COR-L47 (cell line): ENCODE results near the gene ALKBH1.
"Not testable (repeated sequence)": the region's sequence is repeated elsewhere in the genome, so short reads cannot be mapped to it uniquely, and the experiment has no call there.

ENCODE experiments used
- DNase-seq: peaks from one replicate; lab custom pipeline; 2025; lab: John Stamatoyannopoulos, UW

The ALKBH1 gene, protein sequence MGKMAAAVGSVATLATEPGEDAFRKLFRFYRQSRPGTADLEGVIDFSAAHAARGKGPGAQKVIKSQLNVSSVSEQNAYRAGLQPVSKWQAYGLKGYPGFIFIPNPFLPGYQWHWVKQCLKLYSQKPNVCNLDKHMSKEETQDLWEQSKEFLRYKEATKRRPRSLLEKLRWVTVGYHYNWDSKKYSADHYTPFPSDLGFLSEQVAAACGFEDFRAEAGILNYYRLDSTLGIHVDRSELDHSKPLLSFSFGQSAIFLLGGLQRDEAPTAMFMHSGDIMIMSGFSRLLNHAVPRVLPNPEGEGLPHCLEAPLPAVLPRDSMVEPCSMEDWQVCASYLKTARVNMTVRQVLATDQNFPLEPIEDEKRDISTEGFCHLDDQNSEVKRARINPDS

DNA sequence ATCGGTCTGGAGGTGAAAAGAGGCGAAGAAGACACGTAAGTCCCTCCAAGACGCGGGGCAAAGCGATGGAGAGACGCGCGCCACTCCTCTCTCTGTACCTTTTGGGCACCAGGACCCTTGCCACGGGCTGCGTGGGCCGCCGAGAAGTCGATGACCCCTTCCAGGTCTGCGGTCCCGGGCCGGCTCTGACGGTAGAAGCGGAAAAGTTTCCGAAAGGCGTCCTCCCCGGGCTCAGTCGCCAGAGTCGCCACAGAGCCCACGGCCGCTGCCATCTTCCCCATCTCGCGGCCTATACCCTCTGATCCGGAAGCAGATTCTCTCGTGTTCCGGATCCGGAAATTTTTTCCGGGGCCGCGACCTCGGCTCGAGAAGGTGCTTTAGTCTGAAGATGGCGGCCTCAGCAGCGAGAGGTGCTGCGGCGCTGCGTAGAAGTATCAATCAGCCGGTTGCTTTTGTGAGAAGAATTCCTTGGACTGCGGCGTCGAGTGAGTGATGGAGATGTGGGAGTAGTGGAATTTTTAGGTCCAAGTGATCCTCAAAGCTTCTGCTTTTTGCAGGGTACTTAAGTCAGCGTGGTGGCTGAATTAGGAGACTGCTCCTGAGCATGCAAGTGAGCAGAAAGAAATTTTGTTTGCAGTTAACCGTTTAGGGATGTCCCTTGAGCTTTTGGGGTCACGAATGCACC is at the start of gene ALKBH1, which contains the start of gene SLIRP:
TSS of gene ALKBH1 (minus strand) at position 300 of the 685 bp plus-strand sequence. CDS start at position 281, 19 bp downstream.
TSS of gene SLIRP (plus strand) at position 380 of the 685 bp plus-strand sequence. CDS start at position 389, 9 bp downstream.
- peak; percentile 76 for DNase-seq

DNA sequence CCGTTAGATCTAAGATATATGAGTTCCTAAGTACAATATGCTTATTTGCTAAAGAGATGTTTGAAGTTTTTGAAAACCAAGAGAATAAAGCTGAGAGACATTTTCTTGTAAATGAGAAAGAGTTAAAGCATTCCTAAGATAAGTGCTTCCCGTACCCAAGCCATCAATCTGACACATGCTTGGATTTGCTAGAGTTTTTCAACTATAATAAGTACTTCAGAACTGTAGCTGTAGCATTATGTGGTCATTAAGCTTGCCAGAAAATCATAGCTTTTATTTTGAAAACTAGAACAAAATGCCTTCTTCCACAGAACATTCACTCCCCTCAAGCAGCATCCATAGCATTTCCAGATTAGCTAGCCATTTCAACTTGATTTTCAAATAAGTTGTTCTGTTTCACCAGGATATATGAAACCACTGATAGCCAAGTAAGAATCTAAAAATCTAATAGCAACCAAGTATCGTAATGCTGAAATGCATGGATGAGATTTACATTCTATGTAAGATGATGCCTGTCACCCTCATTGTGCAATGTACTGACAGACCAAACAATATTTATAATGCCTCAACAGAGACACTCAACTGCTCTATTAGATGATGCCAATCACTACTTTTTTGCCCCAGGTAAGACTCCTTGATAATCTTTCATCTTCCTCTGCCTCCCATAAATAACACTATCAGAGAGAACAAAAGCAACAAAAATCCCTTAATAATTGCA is 45.1 kb upstream of the ALKBH1 start:
- no peak for DNase-seq

- no peak for DNase-seq
Measured at GRCh38 chr14:77752266-77752665, 44.4 kb upstream of the ALKBH1 start.

- DNase-seq: not testable (repeated sequence)
Measured at GRCh38 chr14:77747425-77747824, 39.6 kb upstream of the ALKBH1 start.

- DNase-seq: no peak
Measured at GRCh38 chr14:77746064-77746702, 38.4 kb upstream of the ALKBH1 start.

DNA sequence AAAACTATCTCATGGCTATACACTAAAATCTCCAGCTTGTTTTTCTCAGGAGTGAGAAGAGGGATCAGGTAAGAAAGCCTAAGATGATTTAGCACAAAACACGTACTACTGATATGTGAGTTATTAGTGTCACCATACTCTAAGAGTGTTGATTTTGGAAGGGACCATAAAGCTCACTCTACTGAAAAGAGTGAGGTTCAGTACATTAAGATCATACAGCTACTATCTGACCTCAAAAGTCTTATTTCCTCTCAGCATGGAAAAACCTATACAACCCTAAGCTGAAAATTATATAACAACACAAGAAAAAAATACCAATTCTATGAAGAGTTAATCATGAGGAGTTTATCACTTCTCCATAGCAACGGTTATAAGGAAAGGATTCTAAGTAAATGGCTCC is 33.6 kb upstream of the ALKBH1 start:
- DNase-seq: no peak

DNA sequence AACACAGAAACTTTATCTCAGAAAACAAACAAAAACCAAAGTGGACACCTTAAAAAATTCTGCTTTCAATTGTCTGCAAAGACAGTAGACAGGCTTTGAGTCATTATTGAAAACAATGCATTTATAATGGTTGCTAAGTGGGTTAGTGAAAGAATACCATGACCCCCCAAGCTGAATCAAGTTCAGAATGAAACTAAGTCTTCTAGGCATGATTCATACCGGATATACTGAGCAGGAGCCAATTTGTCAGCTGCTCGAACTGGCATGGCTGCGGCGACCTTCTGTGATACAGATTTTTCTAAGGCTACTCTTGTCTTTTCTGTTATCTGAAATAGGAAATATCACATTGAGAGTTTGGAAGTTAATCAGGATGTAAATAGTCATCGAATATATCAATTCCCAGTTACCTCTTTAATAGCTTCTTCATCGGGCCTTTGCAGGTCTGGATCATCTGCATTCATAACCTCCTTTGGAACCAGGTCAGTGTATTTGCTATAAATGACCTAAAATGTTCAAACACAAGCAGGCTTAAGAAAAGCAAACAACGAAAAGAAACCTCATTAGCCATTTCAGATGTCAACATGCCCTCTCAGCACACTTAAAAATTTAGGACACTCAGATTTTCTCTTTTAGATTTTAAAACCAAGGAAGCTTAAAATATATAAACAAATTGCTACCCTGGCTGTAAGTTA is 30.9 kb upstream of the ALKBH1 start:
- DNase-seq: no peak

GRCh38 chr14:77730976-77731497 is 23.2 kb upstream of the ALKBH1 start:
- DNase-seq: no peak

- no peak for DNase-seq
Measured at GRCh38 chr14:77722301-77722700, 14.5 kb upstream of the ALKBH1 start.

DNA sequence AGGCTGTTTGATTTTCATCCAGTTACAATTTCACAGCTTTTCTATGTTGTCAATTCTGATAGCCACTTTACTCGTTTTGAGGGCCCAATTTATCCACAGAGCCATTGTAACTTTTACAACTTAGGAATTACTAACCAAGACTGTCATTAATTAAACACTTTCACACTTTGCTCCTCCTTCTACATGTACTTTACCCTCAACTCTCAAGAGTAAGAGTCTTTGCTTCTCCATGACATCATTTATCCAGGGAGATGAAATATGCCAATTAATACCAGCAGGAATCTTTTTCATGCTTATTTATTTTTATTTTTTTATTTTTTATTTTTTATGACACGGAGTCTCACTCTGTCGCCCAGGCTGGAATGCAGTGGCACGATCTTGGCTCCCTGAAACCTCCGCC is 13.6 kb upstream of the ALKBH1 start:
- DNase-seq: no peak

DNA sequence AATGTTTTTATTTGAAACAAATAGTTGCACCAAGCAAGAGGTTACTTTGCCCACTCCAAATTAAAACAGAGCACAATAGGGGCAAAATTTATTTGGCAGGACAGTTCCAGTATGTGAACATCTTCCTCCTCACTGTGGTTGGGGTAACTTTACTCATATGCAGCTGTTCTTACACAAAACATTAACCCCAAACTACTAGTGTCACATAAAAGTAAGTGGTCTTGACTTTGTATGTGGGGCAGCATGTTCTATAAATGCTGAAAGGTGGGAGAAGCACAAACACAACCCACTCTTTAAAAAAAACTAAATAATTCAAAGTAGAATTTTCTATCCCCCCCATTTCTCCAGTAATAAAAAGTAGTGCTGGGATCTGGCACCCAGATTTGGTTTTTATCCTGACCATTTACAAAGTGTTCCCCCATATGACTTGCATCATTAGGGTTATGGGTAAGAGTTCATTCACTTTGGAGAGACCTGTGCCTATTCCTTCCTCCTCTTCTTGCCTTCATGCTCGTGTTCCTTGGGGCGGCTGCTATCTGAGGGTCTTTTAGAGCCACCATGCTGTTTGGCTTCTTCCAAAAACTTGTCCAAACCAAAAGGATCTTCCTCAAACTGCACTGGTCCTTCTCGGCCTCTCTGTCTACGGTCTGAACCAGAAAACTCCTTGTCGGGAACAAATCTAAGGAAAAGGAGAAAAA is 9.9 kb upstream of the ALKBH1 start:
- no peak for DNase-seq

GRCh38 chr14:77714926-77715325 is 7.1 kb upstream of the ALKBH1 start:
- no peak for DNase-seq

DNA sequence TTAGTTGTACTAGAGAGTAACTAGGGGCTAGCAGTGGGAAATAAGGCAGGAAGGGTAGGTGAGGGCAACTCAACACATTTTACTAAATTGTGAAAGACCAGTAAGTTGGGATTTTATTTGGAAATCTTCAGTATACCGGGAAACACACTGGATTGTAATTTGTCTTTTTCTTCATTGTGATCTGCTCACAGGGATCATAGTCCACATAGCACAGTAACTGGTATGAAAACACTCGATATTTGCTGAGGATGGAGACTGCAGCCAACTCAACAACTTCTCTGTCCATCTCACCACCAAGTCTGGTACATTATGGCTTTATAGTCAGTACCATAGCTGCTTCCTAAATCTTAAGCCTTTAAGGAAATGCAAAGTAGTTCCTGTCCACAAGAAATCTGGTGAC is 2.5 kb upstream of the ALKBH1 start:
- DNase-seq: no peak

GRCh38 chr14:77709412-77709811 is 1.6 kb upstream of the ALKBH1 start:
- no peak for DNase-seq

DNA sequence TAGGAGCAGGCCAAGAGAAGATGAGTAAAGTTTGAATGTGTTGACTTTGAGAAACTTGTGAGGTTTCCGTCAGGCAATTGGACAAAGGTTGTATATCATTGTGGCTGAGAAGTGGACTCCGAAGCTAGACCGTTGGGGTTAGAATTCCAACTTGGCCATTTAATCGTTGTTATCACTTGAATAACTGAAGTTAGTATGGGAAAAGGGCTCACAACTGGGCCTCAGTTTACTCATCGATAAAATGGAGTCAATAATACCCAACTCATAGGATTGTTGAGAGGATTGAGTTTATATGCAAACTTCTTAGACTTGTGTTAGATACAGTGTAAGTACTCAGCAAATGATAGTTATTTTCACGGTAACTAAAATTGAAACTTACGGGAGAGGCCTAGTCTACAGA is 926 bp upstream of the ALKBH1 start:
- no peak for DNase-seq

GRCh38 chr14:77707355-77707723 is 484 bp downstream of the ALKBH1 start:
- DNase-seq: peak; percentile 39

DNA sequence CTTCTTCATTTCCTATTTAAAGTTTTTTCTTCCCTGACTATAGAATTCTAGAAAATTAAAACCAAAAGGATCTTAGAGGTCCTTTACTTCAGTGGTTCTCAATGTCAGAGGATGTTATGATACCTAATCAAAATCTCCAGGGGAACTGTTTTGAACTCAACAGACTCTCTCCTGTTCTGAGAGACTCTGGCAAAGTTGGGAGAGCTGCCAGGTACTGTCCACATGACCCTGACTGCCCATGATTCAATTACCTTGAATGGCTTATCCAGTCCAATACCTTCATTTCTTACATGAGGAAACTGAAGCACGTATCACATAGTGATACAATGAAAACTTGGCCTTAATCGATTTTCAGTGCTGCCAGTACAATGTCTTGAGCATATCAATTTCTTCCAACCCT is 16.6 kb downstream of the ALKBH1 start:
- no peak for DNase-seq

GRCh38 chr14:77682158-77682553 is 25.7 kb downstream of the ALKBH1 start:
- DNase-seq: no peak

DNA sequence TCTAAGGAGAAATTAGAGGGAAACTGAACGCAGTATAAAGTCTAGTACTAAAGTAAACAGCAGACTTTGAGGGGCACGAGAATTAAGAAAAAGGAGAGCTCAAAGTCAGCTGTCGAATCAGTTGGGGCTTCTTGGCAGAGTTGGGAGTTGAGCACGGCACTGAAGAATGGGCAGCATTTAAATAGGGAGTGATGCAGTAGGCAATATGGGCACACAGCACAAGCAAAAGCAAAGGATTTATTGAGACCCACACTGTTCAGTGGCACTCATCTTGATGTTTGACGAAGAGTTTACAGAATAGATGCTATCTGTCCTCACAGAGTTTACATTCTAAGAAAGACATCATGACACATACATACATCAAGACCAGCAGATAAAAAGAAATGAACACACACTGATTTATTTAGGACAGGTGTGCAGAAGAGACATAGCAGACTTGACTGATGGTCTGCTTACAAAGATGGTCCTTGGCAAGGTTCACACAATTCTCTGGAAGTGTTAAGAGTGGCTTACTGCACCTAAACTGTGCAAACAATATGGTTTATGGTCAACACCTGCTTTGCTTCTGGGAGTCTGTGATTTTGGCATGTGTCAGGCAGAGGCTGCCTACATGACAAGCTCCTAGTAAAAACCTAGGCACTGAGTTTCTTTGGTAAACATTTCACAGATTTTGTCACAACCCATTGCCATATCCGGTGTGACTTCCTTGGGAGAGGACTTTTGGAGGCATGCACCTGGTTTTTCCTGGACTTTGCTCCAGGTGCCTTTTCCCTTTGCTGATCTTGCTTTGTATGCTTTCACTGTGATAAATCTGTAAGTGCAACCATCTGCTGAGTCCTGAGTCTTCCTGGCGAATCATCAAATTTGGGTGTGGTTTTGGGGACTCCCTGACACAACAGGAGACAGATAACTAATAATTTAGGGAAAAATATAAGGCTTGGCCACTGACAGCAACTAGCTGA is 26.3 kb downstream of the ALKBH1 start:
- DNase-seq: peak; percentile 62

DNA sequence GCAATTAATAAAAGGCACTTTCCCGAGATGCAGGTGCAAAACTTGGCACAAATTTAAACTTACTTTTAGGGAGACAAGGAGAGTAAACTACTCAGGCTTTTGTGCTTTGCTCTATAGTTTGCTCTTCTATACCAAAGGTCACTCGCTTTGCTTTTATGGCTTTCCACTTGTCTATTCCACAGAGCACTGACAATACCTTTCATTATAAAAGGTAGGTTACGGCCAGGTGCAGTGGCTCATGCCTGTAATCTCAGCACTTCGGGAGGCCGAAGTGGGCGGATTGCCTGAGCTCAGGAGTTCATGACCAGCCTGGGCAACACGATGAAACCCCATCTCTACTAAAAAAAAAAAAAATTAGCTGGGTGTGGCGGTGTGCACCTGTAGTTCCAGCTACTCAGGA is 32.9 kb downstream of the ALKBH1 start:
- no peak for DNase-seq
